H1 (cell line): ENCODE results near the gene DHDH.

Experiments used
- CTCF ChIP-seq, 3 experiments: IDR thresholded peaks; 1 replicate in 2 of 3; 2 replicates in 1 of 3; pipeline versions ENCODE4 v1.5.1 to v1.6.1; 2011; ENCODE audit warnings: low read length in 3 of 3, mild to moderate bottlenecking in 3 of 3, inconsistent platforms in 2 of 3, low read depth in 1 of 3, moderate library complexity in 1 of 3; ENCODE audit not compliant: insufficient read depth in 1 of 3; ENCODE audit errors: control extremely low read depth in 1 of 3
- EGR1 ChIP-seq: IDR thresholded peaks from 2 replicates; pipeline ENCODE4 v1.6.1; 2011; ENCODE audit warnings: low read depth, low read length, borderline replicate concordance
- MAFK ChIP-seq: IDR thresholded peaks from 2 replicates; pipeline ENCODE4 v1.6.1; 2012; ENCODE audit warnings: low read depth, mild to moderate bottlenecking, improper control_type of control experiment, low read length
- POLR2A ChIP-seq, 2 experiments: IDR thresholded peaks; 1 replicate in 1 of 2; 2 replicates in 1 of 2; pipeline ENCODE4 v1.6.1; 2011; ENCODE audit warnings: low read depth in 2 of 2, low read length in 2 of 2, mild to moderate bottlenecking in 2 of 2; ENCODE audit errors: control extremely low read depth in 1 of 2
- SP1 ChIP-seq: IDR thresholded peaks from 2 replicates; pipeline ENCODE4 v1.6.1; 2011; ENCODE audit warnings: low read depth, low read length

DNA sequence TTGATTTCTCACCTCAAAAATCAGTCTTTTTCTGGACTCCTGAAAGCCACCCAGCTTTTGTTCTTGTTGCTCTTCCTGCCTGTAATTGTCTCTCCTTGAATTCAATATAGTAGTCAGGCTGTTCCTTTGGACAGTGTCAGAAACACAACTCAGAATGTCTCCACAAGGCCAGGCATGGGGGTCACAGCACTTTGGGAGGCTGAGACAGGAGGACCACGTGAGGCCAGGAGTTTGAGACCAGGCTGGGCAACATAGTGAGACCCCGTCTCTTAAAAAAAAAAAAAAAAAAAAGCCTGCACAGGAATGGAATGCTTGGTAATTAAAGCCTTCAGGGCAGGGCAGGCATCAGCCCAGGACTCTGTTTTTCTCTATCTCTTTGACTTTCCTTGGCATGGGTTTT lies 12.3 kb downstream of the DHDH start:
- TF ChIP-seq EGR1: no peak
- no peak for TF ChIP-seq MAFK
- no peak for TF ChIP-seq CTCF (IDR thresholded peaks at IDR 0.05; ENCODE audit: control extremely low read depth in 1 of 3, insufficient read depth in 1 of 3, low read depth in 1 of 3, low read length in 3 of 3)
- no peak for TF ChIP-seq POLR2A (IDR thresholded peaks at IDR 0.05; ENCODE audit: control extremely low read depth in 1 of 2, low read depth in 2 of 2, low read length in 2 of 2)
- no peak for TF ChIP-seq SP1
